ENCODE measurements around the gene INTS1.

GRCh38 chr7:1459512-1459892 lies 44.7 kb downstream of the INTS1 start:
- no peak for TF ChIP-seq POLR2AphosphoS5 (IDR thresholded peaks at IDR 0.05; ENCODE audit: borderline replicate concordance, low read depth, low read length)
- TF ChIP-seq EZH2 (IDR thresholded peaks at IDR 0.05): no peak
- TF ChIP-seq FOXP2 (optimal IDR thresholded peaks at IDR 0.05; ENCODE audit: control extremely low read depth, extremely low read length, insufficient read depth): no peak
